Natural killer cell (primary cell): ENCODE measurements around the gene MCM3AP. TPM values are rescaled to one million over a fixed set of nuclear protein-coding genes. Genes with fewer than 3 reads are reported as not detected.

Experiments used
- ATAC-seq, 3 donors: fragments of 150-1000 bp in 2 of 3; fragments of 200-7000 bp in 1 of 3; cut with Tn5 transposase; 1 replicate in 1 of 3; 2 replicates in 2 of 3; pipeline ENCODE4 v1.10.0; 2021; ENCODE audit warnings: mild to moderate bottlenecking in 2 of 3, moderate library complexity in 2 of 3
- DNase-seq, 2 donors: peaks; one replicate each; pipeline versions ENCODE4 v3.0.0 to v3.0.0-alpha.2; 2013 to 2021; ENCODE audit warnings: mixed read lengths in 1 of 2
- H3K27ac ChIP-seq: one replicate; pipeline ENCODE4 v1.5.1; 2013; ENCODE audit warnings: mild to moderate bottlenecking, low read length
- H3K27me3 ChIP-seq: one replicate; pipeline ENCODE4 v1.6.1; 2013; ENCODE audit warnings: low read length; ENCODE audit not compliant: control insufficient read depth, insufficient read depth
- H3K36me3 ChIP-seq: one replicate; pipeline ENCODE4 v1.6.1; 2013; ENCODE audit warnings: low read length; ENCODE audit not compliant: control insufficient read depth, insufficient read depth
- H3K4me1 ChIP-seq: one replicate; pipeline ENCODE4 v1.6.1; 2013; ENCODE audit warnings: low read length; ENCODE audit not compliant: control insufficient read depth, insufficient read depth
- H3K4me3 ChIP-seq: one replicate; pipeline ENCODE4 v1.5.1; 2013; ENCODE audit warnings: low read length
- H3K9me3 ChIP-seq: one replicate; pipeline ENCODE4 v1.6.1; 2013; ENCODE audit warnings: low read length; ENCODE audit not compliant: control insufficient read depth, insufficient read depth
- H3K27ac Mint-ChIP-seq, 2 donors: one replicate each; pipeline ENCODE4 v1.8.0; 2022; ENCODE audit warnings: mild to moderate bottlenecking in 2 of 2, mixed read lengths in 2 of 2, moderate library complexity in 1 of 2
- H3K27me3 Mint-ChIP-seq, 2 donors: one replicate each; pipeline ENCODE4 v1.8.0; 2022; ENCODE audit warnings: low read depth in 2 of 2, mixed read lengths in 2 of 2
- H3K36me3 Mint-ChIP-seq: one replicate; pipeline ENCODE4 v1.8.0; 2022; ENCODE audit warnings: mixed read lengths
- H3K4me1 Mint-ChIP-seq, 2 donors: one replicate each; pipeline ENCODE4 v1.8.0; 2022; ENCODE audit warnings: mixed read lengths in 2 of 2
- H3K4me3 Mint-ChIP-seq: one replicate; pipeline ENCODE4 v1.8.0; 2022; ENCODE audit warnings: mild to moderate bottlenecking, moderate library complexity, mixed read lengths
- H3K9me3 Mint-ChIP-seq, 2 donors: one replicate each; pipeline ENCODE4 v1.8.0; 2022; ENCODE audit warnings: mixed read lengths in 2 of 2
- CTCF ChIP-seq: fragments of 200-600 bp; IDR thresholded peaks from one replicate; pipeline ENCODE4 v1.8.0; 2022; ENCODE audit warnings: antibody characterized with exemption
- WGBS: methylation state at CpG from one replicate; pipeline ENCODE4 v1.1.7; 2013; ENCODE audit warnings: missing lambda C conversion rate; ENCODE audit not compliant: insufficient coverage; 5-methylcytosine and 5-hydroxymethylcytosine counted together
- intact Hi-C: fragments of 100-400 bp; cut with micrococcal nuclease; formaldehyde crosslinking; loops from one replicate; pipeline ENCODE4 v1.14.2; 2022
- total RNA-seq, 4 donors: library from RNA; stranded (reverse); fragments of 120-200 nt in 1 of 4; gene quantifications; one replicate each; pipeline versions ENCODE4 v1.2.3 to v1.2.4, GENCODE V29; 2013 to 2022

MCM3AP gene
- total RNA-seq, 3 donors from 2014 or later (not counting 1 experiment from before 2014, with no cell fraction given), result 143 to 172 (median 159) TPM

GRCh38 chr21:46217511-46218196 is 67.8 kb downstream of the MCM3AP start:
- no peak for ATAC-seq
- Mint-ChIP-seq H3K36me3 (no peaks in the 10 kb centered on the region), H3K4me1 (peaks cover 0 to 15% of the 10 kb centered on the region in 2 donors)

GRCh38 chr21:46216132-46216747 is 69.2 kb downstream of the MCM3AP start:
- peaks cover 0 to 15% of the 10 kb centered on the region in 2 donors for H3K4me1 Mint-ChIP-seq
- no peak overlapping the region for H3K4me3 Mint-ChIP-seq
- H3K27ac ChIP-seq, result no peak overlapping the region
- ATAC-seq, result no peak
- no peaks in the 10 kb centered on the region for H3K9me3 ChIP-seq
- H3K36me3 Mint-ChIP-seq, result no peaks in the 10 kb centered on the region
- H3K4me3 ChIP-seq, result no peak overlapping the region
- H3K27ac Mint-ChIP-seq, result peak overlapping the region in 1 of 2 donors; percentile 63
- WGBS, result 98% methylated on average over 16 of the region's 16 CpGs
- H3K27me3 Mint-ChIP-seq, result no peaks in the 10 kb centered on the region
- no peak for DNase-seq
- intact Hi-C loops, result no loop called here
- H3K9me3 Mint-ChIP-seq, result no peaks in the 10 kb centered on the region
- no peaks in the 10 kb centered on the region for H3K4me1 ChIP-seq
- no peaks in the 10 kb centered on the region for H3K27me3 ChIP-seq
- no peak for TF ChIP-seq CTCF
- peaks cover 3% of the 10 kb centered on the region for H3K36me3 ChIP-seq

More at GRCh38 chr21:46217511-46218196, 67.8 kb downstream of the MCM3AP start:
- Histone ChIP-seq H3K9me3 (no peaks in the 10 kb centered on the region), H3K4me3 (no peak overlapping the region), H3K36me3 (peaks cover 8% of the 10 kb centered on the region), H3K27me3 (no peaks in the 10 kb centered on the region), H3K4me1 (no peaks in the 10 kb centered on the region), H3K27ac (no peak overlapping the region)
- no peaks in the 10 kb centered on the region for H3K9me3 Mint-ChIP-seq
- WGBS, result 92% methylated on average over 21 of the region's 22 CpGs
- intact Hi-C loops, result no loop called here
- H3K27ac Mint-ChIP-seq, result no peak overlapping the region
- no peaks in the 10 kb centered on the region for H3K27me3 Mint-ChIP-seq
- H3K4me3 Mint-ChIP-seq, result no peak overlapping the region
- no peak for TF ChIP-seq CTCF
- DNase-seq, result no peak

- ATAC-seq (no peak), DNase-seq (no peak)
- Histone ChIP-seq H3K27ac (no peak overlapping the region), H3K9me3 (no peaks in the 10 kb centered on the region), H3K4me1 (no peaks in the 10 kb centered on the region), H3K4me3 (no peak overlapping the region), H3K36me3 (peaks cover 1% of the 10 kb centered on the region), H3K27me3 (no peaks in the 10 kb centered on the region)
- Mint-ChIP-seq H3K4me3 (no peak overlapping the region), H3K9me3 (no peaks in the 10 kb centered on the region), H3K27ac (peak overlapping the region in 1 of 2 donors; percentile 63), H3K27me3 (no peaks in the 10 kb centered on the region), H3K36me3 (no peaks in the 10 kb centered on the region), H3K4me1 (peaks cover 0 to 11% of the 10 kb centered on the region in 2 donors)
- no peak for TF ChIP-seq CTCF
- intact Hi-C loops, result no loop called here
- 96% methylated on average over 20 of the region's 20 CpGs for WGBS
Observed at GRCh38 chr21:46215436-46216131, 69.8 kb downstream of the MCM3AP start.
